ENCODE results near the gene GJD2. TPM values are rescaled to one million over a fixed set of nuclear protein-coding genes. Genes with fewer than 3 reads are reported as not detected.

Gene GJD2
- total RNA-seq, 1 donor from 2014 or later = not detected

DNA sequence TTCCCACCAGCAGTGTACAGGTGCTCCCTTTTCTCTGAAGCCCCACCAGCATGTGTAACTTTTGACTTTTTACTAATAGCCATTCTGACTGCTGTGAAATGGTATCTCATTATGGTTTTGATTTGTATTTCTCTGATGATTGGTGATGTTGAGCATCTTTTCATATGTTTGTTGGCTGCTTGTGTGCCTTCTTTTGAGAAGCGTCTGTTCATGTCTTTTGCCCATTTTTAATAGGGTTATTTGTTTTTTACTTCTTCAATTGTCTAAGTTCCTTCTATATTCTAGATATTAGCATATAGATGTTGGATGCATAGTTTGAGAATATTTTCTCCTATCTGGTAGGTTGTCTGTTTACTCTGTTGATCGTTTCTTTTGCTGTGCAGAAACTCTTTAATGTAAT is 25.9 kb upstream of the GJD2 start:
- ATAC-seq = no peak
- DNase-seq (ENCODE audit: low spot score) = no peak
- intact Hi-C loops (cut with DNase I) = no loop called here

DNA sequence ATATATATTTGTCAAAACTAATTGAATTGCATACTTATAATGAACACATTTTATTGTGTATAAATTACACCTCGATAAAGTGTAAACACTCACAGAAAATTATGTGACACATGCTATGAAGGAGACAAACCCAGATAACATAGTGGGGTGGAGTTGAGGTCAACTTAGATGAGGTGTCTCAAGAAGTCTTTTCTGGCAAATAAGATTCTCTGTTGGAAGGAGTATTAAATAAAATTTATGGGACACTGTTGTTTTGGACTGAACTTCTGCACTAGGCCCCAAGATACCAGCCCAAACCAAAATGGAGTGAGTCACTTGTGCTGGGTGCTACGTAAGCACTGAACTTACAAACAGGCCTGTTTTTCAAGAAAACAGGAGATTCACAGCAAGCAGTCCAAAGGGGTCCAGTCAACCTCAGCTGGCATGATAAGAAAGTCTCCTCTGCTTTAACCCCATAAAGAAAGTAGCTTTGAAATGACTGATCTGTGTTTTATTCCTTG is 21.9 kb upstream of the GJD2 start:
- ATAC-seq = no peak
- intact Hi-C loops (cut with DNase I) = no loop called here
- no peak for DNase-seq (ENCODE audit: low spot score)

DNA sequence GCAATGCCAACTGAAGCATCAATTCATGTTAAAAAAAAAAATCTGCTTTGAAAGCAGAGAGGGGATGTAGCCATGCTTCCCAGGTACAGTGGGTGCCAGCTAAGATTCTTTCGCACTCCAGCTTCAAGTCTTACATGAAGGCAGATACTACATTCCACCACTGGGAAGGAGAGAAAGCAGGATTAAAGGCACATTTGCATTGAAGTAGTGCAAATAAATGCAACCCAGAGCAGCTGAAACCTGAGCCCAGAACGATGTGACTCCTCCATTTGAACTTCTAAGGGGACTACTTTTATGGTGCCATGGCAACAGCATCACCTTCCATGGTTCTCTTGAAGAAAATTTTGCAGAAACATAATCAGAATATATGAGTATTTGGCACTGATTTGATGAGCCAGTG is 19.1 kb upstream of the GJD2 start:
- DNase-seq (ENCODE audit: low spot score) (no peak), ATAC-seq (no peak)
- intact Hi-C loops (cut with DNase I) = no loop called here

DNA sequence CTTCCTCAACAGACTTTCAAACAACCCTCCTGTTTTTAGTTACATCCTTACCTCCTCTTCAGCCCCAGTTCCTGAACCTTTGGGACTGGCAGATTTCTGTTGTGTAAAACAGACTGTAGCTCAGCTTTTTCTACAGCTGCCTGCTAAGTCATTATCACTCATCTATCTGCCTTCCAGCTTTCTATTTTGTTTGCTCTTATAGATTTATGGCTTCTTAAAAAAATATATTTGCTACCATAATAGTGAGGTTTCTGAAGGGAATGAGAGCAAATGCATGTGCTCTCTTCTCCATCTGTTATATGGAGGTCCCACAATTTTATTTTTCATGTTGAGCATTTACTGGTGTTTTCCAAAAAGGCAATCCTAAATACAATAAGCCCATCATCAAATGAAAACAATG is 18.2 kb upstream of the GJD2 start:
- intact Hi-C loops (cut with DNase I) = no loop called here
- DNase-seq (ENCODE audit: low spot score) = no peak
- ATAC-seq = no peak

DNA sequence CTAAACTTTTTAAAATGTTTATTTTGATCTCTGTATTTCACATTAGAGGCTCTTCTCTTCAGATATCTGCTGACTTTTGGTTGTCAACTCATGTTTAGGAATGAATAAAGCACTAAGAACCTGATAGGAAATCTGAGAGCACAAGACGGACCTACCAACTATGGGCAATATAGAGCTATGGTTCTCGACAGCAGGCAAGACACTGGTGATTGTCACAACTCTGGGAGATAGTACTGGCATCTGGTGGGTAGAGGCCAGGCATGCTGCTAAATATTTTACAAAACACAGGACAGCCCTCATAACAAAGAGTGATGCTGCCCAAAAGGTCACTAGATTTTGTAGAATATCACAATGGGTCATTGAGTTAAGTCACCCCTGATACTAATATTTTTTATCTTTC is 17.5 kb upstream of the GJD2 start:
- intact Hi-C loops (cut with DNase I) = no loop called here
- ATAC-seq (no peak), DNase-seq (ENCODE audit: low spot score) (no peak)

DNA sequence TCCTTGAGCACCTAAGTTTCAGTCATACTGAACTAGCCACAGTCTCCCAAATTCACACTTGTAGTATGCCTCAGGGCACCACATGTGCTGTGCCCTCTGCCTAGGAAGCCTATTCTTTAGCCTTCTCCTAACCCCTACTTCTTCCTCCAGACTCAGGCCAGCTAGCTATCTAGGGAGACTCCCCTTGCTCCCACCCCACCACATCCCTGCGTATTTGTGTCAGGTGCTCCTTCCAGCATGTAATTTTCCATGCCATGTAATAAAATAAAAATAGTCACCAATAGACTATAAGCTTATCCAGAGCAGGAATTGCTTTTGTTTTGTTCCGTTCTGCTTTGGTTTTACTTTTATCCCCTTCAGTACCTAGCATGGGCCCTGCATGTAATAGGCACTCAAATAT is 14.9 kb upstream of the GJD2 start:
- DNase-seq (ENCODE audit: low spot score) (no peak), ATAC-seq (no peak)
- intact Hi-C loops (cut with DNase I) = no loop called here

DNA sequence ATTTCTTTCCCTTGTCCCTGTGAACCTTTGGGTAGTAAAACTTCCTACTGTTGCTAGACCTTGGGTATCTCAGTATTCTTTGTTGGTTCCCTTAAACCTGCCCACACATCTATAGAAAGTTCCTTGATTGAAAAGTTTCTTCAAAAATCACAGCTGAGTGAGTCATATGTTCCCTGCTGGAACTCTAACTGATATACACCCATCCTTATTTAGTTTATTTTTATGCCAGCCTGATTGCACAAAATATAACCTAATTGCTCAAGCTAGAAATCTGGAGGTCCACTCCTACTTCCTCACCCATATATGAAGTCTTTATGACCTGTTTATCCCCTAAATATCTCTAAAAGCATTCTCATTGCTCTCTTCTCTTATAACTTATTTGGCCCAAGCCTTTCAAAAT is 13.7 kb upstream of the GJD2 start:
- intact Hi-C loops (cut with DNase I) = no loop called here
- ATAC-seq (no peak), DNase-seq (ENCODE audit: low spot score) (no peak)

DNA sequence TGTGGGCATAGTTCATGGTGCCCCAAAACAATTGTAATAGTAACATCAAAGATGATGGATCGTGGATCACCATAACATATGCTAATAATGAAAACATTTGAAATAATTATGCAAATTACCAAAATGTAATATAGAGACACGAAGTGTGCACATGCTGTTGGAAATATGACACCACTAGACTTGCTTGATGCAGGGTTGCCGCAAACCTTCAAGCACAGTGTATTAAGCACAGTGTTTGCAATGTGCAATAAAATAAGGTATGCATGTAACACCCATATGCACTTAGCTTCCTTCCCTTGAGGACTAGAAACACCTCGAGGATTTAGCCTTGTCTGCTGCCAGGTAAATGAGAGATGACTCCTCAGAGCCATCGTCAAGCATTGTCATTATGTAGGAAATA is 10.9 kb upstream of the GJD2 start:
- DNase-seq (ENCODE audit: low spot score) (no peak), ATAC-seq (no peak)
- intact Hi-C loops (cut with DNase I) = no loop called here

DNA sequence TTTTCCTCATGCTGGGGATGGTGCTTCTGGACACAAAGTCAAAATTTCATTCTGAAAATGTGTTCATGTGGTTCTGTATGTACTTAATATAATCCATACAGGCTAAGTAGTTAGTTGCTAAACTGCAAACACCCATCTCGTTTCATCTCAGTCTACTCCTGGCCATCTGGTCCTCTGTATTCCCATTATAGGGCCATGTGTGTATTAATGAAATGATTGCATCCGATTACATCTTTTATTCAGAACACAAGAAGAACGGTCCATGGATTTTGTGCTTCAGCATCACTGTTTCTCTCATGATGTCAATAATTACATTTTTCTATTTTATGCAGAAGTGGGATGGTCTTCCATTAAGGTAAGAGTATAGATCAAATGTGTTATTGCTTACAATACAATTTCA is 6.1 kb upstream of the GJD2 start:
- ATAC-seq (no peak), DNase-seq (ENCODE audit: low spot score) (no peak)
- intact Hi-C loops (cut with DNase I) = no loop called here

DNA sequence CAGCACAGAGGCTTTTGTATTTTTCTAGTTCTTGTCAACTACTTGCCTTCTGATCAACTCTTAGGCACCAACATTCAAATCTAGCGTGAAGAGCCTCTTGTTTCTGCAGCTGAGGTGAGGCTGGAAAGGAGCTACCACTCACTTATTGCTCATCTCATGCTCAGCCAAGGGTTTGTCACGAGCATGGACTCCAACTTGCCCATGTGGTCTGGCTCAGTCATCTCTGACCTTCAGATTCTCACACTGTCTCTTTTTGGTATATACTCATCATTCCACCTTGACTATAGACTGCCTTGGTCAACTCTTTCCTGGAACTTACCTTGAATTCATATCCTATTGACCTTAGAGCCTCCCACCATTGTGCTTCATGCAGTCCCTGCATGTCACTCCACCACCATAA is 5.2 kb upstream of the GJD2 start:
- DNase-seq (ENCODE audit: low spot score) (no peak), ATAC-seq (no peak)
- intact Hi-C loops (cut with DNase I) = no loop called here

DNA sequence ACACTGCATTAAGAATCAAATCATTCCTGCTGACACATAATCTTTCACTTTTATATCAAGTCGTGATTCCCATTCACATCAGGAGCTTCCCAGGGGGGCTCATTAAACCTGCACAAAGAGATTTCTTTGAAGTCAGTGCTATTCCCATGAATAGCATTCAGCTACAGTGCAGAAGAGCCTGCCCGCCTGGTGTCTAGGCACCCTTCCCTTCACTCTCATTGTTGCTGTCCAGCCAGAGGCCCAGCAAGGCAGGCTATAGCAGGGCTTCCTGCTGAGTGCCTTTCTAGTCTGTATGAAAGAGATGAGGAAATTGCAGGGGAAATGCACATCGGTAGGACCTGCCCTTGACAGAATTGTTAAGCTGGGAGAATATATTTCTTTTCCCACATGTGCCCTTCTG is 4.5 kb upstream of the GJD2 start:
- no peak for ATAC-seq
- no peak for DNase-seq (ENCODE audit: low spot score)
- intact Hi-C loops (cut with DNase I) = no loop called here

DNA sequence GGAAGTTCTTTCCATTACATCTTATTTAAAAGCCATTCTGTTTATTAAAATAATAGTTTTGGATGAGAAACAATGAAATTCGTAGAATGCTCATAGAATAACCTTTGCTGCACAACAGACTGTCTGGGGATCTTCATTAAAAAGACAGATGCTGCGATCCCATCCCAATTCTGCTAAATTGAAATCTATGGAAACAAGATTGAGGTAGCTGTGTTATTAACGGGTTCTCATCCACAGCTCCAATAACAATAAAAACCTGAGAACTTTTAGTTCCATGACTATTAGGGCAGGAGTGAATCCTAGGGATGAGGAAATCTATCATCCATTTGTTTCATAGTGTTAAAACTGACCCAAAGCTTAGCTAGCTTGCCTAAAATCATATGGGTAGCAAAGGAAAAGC is 2.5 kb upstream of the GJD2 start:
- ATAC-seq (no peak), DNase-seq (ENCODE audit: low spot score) (no peak)
- intact Hi-C loops (cut with DNase I) = no loop called here

DNA sequence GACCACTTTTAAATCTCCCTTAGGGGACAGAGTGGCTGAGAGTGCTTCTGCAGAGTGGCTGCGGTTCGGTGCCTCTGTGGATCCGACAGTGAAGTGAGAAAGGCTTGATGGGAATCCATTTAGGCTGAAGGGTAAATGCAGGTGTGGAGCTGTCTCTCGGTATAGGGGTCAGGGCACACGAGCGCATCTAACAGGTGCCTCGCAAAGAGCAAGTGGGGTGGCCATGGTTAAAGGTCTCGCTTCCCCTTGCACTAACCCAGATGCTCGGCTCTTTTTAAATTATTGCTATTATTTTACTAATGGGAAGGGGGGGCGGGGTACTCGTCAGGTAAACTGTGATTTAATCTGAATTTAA is 598 bp upstream of the GJD2 start:
- no peak for ATAC-seq
- intact Hi-C loops (cut with DNase I) = no loop called here
- no peak for DNase-seq (ENCODE audit: low spot score)

DNA sequence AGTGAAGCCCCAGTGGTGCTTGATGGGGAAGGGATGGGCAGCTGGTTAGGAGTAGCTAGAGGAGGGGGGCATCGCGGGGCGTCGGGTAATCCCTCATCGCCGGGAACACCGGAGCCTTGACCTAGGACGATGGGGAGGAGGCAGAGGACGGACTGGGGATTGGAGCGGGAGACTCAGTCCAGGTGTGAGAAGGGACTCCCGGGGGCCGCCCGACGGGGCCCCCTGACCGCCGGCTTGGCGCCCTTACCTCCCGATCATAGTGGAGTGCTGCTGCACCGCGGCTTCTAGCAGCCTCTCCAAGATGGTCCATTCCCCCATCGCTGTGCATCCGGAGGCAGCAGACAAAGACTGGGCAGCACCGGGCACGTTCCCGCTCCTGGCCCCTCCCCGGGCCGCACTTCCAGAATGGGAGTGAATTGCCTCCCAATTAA is 612 bp downstream of the GJD2 start:
- no peak for DNase-seq (ENCODE audit: low spot score)
- no peak for ATAC-seq
- intact Hi-C loops (cut with DNase I) = no loop called here

DNA sequence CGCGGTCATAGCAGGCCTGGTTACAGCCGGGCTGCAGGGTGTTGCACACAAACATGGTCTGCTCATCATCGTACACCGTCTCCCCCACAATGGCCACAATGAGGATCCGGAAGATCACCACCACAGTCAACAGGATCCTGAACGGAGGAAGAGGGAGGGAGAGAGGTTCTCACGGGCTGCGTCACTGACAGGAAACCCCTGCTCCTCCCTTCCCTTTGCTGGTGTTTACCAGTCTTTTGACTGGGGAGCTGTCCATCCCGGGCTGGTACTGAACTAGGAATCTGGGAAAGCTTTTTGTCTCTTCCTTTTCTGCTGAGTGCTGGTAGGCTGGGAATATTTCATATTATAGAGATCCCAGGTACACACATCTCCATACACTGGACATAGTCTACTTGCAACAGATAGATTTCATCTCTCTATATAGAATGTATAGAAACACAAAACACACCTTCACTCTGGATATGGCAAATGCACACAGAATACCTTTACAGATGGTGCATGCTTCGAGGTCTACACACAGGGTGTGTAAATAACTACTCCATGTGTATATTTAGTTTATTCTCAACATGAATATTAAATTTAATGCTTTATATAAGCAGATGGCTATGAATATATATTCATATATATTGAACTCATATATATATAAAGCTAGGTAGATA is 1.4 kb downstream of the GJD2 start:
- intact Hi-C loops (cut with DNase I) = no loop called here
- ATAC-seq (no peak), DNase-seq (ENCODE audit: low spot score) (no peak)

DNA sequence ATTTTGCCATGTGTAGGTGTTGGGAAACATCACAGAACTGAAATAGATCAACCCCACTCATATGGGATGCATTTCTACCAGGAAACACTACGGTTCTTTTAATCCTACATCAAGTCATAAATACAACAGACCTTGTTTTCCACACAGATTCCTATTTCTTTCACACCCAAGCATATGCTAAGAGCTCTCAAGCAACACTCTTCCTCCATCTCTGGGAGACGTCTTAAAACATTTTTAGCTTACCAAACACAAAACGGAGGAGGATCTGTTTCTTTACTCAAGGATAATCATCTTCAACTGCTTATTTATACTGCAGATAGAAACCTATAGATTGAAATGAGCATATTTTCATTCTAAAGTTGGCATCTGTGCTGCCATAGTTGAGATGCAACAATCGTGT is 5.1 kb downstream of the GJD2 start:
- ATAC-seq = no peak
- no peak for DNase-seq (ENCODE audit: low spot score)
- intact Hi-C loops (cut with DNase I) = no loop called here

DNA sequence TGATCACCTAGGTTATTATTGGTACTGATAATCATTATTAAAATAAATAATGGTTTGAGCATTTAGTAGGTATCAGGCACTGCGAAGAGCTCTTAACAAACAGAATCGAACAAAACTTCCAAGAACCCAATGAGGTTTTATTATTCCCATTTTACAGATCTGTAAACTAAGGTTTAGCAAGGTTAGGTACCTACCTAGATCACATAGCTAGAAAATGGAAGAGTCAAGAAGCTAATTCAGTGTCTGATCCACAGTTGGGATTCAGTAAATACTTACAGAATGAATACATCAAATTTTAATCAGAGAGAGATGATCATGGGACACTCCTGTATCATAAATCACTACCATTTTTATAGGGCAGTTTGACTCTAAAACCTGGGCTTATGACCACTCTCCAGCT is 15.5 kb downstream of the GJD2 start:
- DNase-seq (ENCODE audit: low spot score) = no peak
- ATAC-seq = no peak
- intact Hi-C loops (cut with DNase I) = no loop called here

DNA sequence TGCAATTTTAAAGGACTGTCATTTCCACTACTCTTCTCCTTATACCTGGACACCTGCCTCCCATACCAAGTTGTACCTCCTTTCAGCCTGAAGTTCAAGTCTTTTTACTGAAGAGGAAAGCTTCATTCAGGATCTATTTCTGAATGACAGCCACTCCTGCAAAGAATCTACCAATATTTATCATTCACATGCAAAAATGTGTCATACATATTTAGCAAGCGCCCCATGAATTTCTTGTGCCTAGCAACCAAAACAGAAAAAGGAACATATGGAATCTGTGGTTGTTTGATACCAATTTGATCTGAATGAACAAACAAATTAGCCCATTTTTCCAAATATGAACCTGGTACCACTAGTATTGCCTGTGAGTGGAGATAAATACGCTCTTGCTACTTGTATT is 16.8 kb downstream of the GJD2 start:
- intact Hi-C loops (cut with DNase I) = no loop called here
- ATAC-seq (no peak), DNase-seq (ENCODE audit: low spot score) (no peak)

DNA sequence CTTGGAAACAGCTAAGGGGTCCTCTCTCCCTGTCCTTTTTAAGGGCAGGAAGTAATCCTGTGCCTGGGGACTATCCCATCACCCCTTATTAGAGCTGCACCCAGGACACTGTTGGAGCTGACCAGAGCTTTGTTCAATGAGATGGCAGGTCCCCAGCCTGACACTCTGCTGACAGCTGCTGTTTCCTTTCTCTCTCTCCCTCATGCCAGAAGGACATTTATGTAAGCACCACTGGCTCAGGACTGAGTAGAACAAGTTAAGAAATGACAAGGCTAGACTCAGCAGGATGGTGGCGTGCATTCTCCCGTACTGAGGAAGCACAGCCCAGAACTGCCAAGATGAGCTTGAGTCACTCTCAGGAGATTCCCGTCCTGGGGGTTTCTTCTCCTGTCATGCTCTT is 17.3 kb downstream of the GJD2 start:
- no peak for DNase-seq (ENCODE audit: low spot score)
- no peak for ATAC-seq
- intact Hi-C loops (cut with DNase I) = no loop called here

DNA sequence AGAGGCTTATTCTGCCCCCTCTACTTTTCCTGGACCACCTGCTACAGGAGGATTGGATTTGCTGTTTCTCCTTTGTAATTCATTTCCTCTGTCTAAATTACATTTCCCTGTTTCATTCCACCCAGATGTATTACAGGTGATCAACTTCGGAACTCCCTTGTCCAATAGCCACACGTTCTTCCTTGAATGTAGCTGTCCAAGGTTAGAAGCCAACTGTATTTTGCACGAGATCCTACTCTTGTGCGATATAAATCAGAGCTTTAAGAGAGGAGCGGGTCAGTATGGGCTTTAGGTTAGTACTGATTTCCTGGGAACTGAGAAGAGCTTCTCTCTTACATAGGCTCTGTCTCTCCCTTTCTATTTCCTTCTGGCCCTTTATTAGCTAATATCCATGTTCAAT is 20.5 kb downstream of the GJD2 start:
- ATAC-seq = no peak
- no peak for DNase-seq (ENCODE audit: low spot score)
- intact Hi-C loops (cut with DNase I) = no loop called here

DNA sequence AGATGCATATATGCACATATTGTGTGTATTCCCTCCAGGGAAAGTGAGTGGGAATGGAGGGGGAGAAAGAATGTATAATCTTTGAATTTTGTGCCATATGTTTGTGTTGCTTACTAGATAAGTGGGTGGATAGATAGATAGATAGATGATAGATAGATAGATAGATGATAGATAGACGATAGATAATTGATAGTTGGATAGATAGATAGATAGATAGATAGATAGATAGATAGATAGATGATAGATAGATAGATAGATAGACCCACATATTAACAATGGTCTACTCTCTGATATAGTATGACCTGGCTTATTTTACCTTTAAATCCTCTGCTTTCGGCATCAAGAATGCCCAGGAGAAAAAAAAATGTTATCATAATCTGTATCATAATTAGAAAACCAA is 21.2 kb downstream of the GJD2 start:
- intact Hi-C loops (cut with DNase I) = no loop called here
- DNase-seq (ENCODE audit: low spot score) (no peak), ATAC-seq (no peak)

DNA sequence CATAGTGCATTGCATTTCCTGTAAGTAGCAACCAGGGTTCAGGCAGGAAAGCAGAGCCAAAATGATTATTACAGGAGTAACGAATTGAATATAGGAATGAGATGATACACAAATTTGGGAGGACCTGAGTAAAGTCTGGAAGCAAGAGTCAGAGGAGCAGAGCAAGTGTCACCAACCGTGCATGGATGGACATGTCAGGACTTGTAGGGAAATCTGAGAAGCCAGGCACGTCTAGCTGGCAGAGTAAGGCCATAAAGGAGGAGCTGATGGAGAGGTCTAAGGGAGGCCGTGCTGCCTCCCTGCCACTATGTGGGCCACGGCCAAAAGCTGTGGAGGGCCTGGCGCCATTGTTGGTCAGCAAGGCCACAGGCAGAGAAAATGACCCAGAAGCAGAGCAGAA is 22.4 kb downstream of the GJD2 start:
- intact Hi-C loops (cut with DNase I) = no loop called here
- ATAC-seq = no peak
- no peak for DNase-seq (ENCODE audit: low spot score)
